IMR-90 (cell line): ENCODE measurements around the gene SLC35D2.

Experiments used
- CHD1 ChIP-seq: IDR thresholded peaks from 2 replicates; pipeline ENCODE4 v1.6.1; 2012; ENCODE audit warnings: low read depth, low read length, improper control_type of control experiment
- FOS ChIP-seq: fragments of 150-350 bp; IDR thresholded peaks from 2 replicates; pipeline ENCODE4 v1.6.1; 2016; ENCODE audit warnings: low read depth, low read length
- MAFK ChIP-seq: IDR thresholded peaks from 2 replicates; pipeline ENCODE4 v1.6.1; 2012; ENCODE audit warnings: low read depth, low read length, improper control_type of control experiment
- MXI1 ChIP-seq: IDR thresholded peaks from 2 replicates; pipeline ENCODE4 v1.6.1; 2012; ENCODE audit warnings: low read depth, mild to moderate bottlenecking, low read length, moderate library complexity, borderline replicate concordance
- NFE2L2 ChIP-seq: fragments of 150-350 bp; IDR thresholded peaks from 2 replicates; pipeline ENCODE4 v1.6.1; 2016; ENCODE audit warnings: low read depth, mild to moderate bottlenecking, low read length
- POLR2A ChIP-seq: IDR thresholded peaks from 2 replicates; pipeline ENCODE4 v1.6.1; 2012; ENCODE audit warnings: mild to moderate bottlenecking, low read depth, low read length
- RAD21 ChIP-seq: IDR thresholded peaks from 2 replicates; pipeline ENCODE4 v1.6.1; 2012; ENCODE audit warnings: low read length, improper control_type of control experiment
- RCOR1 ChIP-seq: IDR thresholded peaks from 2 replicates; pipeline ENCODE4 v1.6.1; 2012; ENCODE audit warnings: mild to moderate bottlenecking, low read length, improper control_type of control experiment; ENCODE audit not compliant: insufficient replicate concordance
- SMC3 ChIP-seq: fragments of 150-350 bp; IDR thresholded peaks from 2 replicates; pipeline ENCODE4 v1.6.1; 2016; ENCODE audit warnings: low read depth, mild to moderate bottlenecking, antibody characterized with exemption, low read length, moderate library complexity
- TF ChIP-seq, protein P1 (sequence below): conservative IDR thresholded peaks from 2 replicates; pipeline ENCODE4 v1.5.1; 2012; ENCODE audit warnings: mild to moderate bottlenecking, low read depth, low read length, improper control_type of control experiment
- TF ChIP-seq, protein P2 (sequence below): fragments of 150-350 bp; IDR thresholded peaks from 2 replicates; pipeline ENCODE4 v1.6.1; 2016; ENCODE audit warnings: low read depth, mild to moderate bottlenecking, low read length, moderate library complexity, borderline replicate concordance
- TF ChIP-seq, protein P3 (sequence below): fragments of 150-350 bp; IDR thresholded peaks from 2 replicates; pipeline ENCODE4 v1.6.1; 2017; ENCODE audit warnings: mild to moderate bottlenecking, antibody characterized with exemption, low read length, low read depth

DNA sequence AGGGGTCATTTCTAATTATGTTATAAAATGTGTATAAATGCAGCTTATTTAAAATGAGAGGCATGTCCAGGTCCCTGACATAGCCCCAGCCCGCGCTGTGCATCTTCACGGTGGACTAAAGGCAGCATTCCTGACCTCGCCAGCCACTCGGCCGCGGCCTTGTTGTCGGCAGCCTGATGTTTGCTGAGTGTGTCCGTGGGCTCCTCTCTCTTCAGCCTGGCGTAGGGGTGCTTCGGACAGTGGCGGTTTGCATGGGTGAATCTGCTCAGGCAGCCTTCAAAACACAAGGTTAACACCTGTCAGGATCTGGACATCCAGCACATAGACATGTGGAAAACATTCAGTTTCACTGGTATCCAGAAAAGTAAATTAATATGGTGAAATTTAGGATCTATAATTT lies 8.8 kb upstream of the SLC35D2 start:
- TF ChIP-seq, protein P1, sequence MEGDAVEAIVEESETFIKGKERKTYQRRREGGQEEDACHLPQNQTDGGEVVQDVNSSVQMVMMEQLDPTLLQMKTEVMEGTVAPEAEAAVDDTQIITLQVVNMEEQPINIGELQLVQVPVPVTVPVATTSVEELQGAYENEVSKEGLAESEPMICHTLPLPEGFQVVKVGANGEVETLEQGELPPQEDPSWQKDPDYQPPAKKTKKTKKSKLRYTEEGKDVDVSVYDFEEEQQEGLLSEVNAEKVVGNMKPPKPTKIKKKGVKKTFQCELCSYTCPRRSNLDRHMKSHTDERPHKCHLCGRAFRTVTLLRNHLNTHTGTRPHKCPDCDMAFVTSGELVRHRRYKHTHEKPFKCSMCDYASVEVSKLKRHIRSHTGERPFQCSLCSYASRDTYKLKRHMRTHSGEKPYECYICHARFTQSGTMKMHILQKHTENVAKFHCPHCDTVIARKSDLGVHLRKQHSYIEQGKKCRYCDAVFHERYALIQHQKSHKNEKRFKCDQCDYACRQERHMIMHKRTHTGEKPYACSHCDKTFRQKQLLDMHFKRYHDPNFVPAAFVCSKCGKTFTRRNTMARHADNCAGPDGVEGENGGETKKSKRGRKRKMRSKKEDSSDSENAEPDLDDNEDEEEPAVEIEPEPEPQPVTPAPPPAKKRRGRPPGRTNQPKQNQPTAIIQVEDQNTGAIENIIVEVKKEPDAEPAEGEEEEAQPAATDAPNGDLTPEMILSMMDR = no peak
- TF ChIP-seq CHD1 (no peak), SMC3 (no peak), FOS (no peak), POLR2A (no peak), NFE2L2 (no peak), MAFK (no peak), RAD21 (no peak), MXI1 (no peak), RCOR1 (no peak)
- TF ChIP-seq, protein P2, sequence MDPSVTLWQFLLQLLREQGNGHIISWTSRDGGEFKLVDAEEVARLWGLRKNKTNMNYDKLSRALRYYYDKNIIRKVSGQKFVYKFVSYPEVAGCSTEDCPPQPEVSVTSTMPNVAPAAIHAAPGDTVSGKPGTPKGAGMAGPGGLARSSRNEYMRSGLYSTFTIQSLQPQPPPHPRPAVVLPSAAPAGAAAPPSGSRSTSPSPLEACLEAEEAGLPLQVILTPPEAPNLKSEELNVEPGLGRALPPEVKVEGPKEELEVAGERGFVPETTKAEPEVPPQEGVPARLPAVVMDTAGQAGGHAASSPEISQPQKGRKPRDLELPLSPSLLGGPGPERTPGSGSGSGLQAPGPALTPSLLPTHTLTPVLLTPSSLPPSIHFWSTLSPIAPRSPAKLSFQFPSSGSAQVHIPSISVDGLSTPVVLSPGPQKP = no peak
- TF ChIP-seq, protein P3, sequence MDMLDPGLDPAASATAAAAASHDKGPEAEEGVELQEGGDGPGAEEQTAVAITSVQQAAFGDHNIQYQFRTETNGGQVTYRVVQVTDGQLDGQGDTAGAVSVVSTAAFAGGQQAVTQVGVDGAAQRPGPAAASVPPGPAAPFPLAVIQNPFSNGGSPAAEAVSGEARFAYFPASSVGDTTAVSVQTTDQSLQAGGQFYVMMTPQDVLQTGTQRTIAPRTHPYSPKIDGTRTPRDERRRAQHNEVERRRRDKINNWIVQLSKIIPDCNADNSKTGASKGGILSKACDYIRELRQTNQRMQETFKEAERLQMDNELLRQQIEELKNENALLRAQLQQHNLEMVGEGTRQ = no peak
